GM18868 (cell line): ENCODE results near the gene SND1.

Experiments used
- ATAC-seq: cut with Tn5 transposase; IDR thresholded peaks from one replicate; pipeline ENCODE4 v1.9.1; 2021; ENCODE audit warnings: mild to moderate bottlenecking, moderate library complexity; ENCODE audit not compliant: unreplicated experiment

SND1 gene

DNA sequence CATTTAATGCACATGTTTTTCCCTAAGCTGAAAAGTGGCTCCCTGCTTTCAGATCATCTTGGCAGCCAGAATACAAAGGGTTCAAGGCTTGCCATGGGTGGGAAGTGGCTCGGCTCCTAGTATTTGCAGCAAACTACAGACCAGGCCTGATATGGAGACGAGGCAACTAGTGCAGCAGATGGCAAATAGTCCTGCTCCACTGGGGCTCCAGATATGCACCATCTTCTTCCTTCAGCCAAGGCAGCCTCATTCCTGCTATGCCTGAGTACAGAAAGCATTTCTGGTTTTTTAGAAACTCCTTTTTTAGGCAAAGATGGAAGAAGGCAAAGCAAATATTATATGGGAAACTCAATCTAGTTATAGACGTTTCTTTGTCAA is 355.3 kb downstream of the SND1 start:
- no peak for ATAC-seq

DNA sequence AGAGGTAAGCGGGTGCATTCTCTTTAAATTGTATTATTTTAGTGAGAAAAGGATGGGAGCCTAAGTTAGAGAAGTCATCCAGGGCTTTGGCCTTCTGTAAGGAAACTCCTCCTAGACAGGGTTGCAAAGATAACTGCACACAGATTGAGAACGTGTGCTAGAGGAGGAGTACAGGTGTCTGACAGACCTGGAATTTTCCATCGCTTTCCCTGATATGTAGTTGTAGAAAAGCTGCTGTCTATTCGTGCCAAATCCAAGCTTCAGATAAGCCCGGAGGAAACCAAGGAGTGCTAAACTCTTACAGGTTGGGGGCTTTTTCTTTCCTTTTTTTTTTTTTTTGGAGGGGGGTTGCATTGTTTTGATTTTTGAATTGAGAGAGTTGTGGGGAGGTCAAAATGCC is 356.1 kb downstream of the SND1 start:
- no peak for ATAC-seq

DNA sequence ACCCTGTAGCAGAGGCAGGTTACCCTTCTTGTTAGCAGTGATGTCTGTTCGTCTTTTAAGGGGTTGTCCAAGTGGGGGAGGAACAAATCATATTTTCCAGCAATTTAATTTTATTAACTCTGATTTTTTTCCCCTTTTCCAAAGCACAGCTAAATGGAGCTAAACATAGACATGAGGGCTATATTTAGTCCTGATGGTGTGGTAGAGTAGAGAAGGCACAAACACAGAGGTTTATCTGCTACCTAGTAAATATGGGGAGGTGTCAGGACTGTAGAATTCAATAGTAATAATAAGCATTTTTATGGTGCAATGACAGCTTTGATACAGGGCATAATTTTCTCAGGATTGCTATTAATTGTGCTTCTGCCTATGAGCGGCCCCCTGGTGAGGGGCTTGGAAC is 356.8 kb downstream of the SND1 start:
- no peak for ATAC-seq

DNA sequence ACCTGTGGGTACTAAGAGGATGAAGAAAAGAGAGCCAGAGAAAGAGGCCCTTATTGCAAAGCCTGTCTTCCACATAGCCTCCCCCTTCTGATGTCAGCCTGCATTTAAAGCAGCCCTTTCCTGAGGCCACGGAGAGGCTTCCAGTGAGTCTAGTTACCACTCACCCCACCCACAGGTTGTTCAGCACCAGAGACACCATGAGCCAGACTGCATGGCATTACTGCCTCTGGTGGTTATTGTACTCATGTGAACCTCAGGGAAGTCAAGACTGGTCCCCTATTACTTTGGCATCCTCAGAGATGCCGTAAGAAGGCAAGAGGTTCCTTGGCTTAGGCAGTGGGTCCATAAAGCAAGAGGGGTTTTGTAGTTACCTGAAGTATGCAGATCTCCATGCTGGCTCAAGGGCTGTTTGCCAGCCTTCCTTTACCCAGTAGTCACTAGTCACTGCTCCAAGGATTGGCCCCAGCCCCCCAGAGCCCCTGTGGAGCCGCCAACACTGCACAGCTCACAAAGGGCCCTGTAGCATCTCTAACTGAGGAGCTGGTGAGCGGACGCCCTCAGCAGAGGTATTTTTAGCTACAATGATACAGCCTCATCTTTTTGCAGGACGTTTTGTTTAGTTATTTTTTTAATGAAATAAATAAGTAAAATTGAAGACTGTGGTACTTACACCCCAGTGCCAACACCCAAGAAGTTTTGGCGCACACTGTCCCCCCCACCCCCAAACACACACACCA is 358.6 kb downstream of the SND1 start:
- no peak for ATAC-seq

DNA sequence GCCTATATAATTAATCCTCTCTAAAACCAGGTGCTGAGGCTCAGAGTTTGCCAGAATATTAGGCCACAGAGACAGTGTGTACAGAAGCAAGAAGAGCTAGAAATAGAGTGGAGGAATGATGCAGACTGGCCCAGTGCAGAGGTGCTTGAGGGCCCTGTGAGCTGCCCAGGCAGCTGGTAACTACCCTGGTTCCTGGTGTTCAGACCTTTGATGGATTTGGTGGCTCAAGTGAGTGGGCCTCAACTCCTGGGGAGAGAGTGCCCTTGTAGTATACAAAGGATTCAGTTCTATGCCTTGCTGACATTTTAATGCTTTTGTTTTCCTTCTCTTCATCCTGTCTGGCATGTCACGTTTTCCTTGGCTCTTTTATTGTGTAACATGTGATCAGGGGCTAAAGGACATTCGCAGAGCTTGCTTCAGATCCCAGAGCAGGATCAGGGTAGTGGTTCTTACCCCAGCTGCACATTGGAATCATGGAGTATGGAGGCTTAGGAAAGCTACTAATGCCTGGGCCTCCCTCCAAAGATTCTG is 359.2 kb downstream of the SND1 start:
- ATAC-seq: no peak

DNA sequence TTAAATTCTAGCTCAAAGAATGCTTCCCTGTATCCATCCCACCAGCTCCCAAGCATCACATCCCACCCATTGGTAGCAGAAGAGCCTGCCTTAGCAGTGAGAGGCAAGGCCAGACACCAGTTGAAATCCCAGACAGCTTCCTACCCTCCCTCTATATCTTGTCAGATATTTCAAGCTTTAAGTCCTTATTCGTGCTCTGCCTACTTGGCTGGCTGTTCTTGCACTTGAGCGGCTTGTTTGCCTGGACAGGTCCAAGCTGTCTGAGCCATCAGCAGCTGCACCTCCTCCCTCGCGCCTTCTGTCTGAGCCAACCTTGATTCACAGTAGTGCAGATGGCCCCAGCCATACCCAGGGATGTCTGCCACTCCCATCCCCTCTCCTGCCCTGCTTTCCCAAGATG is 362.8 kb downstream of the SND1 start:
- ATAC-seq: no peak

DNA sequence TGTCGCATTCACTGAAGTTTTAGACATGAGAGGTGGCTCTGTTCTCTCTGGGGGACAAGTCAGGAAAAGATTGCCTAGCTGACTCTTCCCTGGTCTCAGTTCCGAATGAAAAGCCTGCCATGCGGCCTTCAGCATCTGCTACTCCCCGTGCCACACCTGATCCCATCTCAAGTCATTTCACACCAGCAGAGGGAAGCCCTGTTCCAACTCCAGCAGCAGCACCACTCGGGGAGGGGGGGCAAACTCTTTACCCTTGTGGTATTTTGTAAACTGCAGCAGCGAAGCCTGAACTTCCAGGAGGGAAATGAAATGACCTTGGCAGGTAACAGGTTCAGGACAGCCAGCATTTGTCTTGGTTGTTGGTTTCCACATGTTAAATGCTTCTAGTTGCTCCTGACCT is 365.5 kb downstream of the SND1 start:
- no peak for ATAC-seq

DNA sequence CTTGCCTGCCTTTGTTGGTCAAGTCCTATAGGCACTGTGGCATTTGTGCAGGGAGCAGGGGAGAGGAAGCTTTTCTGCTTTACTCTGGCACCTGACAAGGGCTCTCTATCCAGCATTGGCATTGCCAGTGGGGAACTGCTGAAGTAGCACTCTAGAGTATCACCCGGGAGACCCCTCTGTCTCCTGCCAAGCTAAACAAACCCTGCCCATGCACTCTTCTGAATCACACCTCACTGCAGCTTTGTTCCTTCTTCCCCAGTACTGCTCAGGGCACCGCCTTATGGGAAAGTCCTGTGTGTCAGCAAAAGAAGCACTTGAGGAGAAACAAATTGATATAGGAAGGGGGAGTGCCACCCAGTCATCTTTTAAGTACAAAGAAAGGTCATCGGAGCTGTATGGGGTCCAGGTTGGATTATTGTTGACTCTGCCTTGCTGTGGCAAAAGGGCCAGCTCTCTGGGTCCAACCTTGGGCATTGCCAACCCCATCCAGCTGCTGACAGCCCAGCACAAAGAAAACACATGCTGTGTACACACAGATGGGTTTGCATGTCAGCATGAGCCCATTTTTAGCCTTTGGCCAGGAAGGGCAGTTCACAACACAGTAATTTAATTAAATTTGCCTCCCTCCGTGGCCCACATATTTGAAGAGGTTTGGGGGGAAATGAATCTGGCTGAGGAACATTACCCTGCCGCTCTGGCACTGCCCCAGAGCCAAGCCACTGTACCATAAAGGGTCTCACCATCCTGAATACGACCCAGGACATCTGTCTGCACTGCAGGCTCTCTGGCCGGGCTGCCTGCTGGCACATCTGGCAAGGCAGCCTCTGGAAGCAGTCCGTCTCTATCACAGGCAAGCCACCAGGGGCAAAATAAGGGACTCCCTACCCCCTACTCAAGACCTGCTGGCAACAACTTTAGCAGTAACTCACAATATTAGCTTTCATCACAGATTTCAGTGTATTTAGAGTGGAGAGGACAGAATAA is 366.2 kb downstream of the SND1 start:
- ATAC-seq: no peak

DNA sequence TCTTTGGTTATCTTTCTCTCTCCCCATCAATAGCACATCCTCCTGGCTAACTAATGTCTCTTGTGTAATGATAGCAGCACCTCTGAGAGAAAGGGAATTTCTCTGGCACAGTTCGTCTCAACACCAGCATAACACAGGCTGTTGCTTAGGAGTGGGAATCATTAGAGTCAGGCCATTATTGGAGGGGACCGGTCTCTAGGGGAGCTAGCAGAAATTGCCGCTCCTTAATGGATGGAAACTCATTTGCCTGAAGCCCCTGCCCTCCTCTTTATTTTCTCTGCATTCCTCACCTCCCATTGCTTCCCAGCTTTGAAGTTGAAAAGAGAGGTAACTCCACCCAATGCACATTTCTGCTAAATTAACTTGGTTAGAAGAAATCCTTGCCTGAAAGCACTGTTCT is 367.3 kb downstream of the SND1 start:
- no peak for ATAC-seq

DNA sequence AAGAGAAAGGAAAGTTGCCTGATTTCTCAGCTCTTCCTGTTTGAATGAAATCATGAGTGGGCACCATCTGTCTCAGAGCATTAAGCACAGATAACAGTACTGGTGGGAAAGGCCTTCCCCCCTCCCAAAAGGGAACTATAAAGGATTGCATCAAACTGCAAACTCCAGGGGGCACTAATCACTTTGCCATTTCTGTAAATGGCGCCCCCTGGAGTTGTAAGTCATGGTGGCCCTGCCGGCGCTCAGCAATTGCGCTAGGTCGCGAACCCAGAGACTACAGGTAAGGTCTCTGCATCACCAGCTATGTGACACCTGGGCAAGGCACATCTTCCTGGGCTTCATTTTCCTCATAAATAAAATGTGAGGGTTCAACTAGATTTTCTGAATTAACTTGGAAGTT is 368.2 kb downstream of the SND1 start:
- ATAC-seq: no peak

DNA sequence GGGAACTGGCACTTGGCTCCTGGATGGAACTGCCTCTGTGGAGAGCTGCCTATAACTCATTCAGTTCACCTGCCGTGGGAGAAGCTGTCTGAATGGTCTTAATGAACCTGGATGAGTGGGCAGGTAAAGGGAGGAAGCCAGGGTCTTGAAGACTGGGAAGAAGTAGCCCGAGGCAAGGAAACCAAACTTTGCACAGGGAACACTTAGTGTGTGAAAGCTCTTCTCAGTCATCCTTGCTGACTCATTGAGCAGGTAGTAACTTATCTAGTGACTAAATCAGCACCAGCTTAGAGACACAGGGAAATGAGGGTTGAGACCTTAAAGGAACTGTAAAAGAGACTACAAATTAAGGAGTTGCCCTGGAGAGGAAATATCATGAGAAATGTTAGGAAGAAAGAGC is 369.4 kb downstream of the SND1 start:
- no peak for ATAC-seq

DNA sequence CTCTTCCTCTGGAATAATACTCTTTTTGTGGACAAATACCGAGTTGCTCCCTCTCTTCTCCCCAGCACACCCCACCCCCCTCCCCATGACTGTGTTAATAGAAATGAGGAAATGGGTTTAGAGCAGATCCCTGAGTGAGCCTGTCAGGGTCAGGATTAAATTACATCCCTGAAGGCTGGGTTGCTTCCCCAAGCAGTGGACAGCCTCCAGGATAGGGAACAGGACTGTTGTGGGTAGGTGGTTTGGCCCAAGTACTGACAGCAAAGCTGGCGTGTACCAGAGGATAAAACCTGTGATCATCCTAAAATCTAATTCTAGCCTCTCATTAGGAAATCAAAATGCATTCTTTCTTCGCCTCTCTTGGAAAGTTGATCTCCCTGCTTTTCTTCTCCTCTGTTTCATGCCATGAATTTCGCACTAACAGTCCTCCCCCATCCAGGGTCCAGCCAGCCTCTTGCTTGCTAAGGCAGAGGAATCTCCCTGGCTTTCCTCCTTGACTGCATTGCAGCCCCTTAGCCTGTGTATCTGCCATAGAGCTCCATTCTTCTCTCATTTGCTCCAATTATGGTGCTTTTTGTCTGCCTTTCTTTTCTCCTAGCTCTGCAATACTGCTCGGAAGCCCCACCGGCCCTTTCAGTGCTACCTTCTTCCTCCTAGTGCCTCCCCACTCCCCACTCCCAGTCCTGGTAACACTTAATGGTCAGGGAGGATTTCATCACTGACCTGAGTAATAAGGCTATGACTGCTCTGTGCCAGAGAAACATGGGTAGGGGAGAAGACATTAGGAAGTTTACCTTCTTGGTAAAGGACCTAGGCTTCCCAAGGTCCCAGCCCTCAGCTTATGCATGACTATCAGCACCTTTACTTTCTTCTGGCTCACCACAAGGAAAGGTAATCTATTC is 370.9 kb downstream of the SND1 start:
- ATAC-seq: no peak

DNA sequence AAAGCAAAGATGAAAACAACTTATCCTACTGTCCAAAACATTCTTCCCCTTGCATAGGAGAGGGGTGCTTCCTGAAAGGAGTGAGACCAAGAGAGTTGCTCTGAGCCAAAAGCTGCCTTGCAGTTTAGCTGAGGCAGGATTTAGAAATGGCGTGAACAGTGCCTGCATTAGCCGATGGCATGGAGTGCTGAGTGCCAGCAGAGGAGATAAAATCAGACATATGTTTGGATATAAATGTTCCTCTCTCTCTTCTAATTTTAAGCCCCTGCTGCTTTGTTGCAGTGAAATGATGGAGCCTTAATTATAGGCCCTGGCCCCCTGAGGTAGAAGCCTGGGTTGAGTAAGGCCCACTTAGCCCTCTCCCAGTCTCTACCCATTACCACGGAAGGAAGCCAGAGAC is 372.2 kb downstream of the SND1 start:
- ATAC-seq: no peak

DNA sequence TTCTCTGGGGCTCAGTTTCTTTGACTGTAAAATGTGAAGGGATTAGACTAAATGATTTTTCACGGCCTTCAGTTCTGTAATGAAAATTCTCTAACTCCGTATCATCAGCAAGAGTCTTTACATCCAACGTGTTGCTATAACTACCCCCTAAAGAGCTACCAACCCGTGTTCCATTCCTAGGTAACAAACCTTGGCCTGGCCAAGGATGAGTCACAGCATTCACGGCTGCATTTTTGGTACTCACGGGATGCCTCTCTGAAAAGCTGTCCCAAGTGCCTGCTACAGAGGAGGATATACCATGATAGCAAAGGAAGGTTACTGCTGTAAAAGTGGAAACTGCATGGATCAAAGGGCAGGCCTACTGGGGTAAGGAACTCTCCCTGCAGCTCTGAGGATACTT is 373.4 kb downstream of the SND1 start:
- ATAC-seq: no peak

DNA sequence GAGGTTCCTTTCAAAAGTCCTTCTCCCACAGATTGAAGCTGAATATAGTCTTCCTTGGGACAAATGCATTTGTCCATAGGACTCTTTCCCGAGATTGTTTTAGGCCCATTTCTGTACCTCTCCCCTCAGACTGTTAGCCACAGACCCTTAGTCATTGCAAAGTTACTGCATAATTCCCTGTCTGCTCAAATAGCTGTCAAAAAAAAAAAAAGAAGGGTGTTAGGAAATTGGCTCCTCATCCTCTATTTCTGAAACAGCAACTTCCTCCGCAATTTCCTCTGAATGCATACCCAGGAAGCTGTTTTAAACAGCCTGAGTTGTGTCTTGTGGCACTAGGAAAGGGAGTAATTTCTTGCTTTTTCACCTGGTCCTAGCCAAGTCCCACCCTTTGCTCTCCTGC is 373.8 kb downstream of the SND1 start:
- no peak for ATAC-seq

DNA sequence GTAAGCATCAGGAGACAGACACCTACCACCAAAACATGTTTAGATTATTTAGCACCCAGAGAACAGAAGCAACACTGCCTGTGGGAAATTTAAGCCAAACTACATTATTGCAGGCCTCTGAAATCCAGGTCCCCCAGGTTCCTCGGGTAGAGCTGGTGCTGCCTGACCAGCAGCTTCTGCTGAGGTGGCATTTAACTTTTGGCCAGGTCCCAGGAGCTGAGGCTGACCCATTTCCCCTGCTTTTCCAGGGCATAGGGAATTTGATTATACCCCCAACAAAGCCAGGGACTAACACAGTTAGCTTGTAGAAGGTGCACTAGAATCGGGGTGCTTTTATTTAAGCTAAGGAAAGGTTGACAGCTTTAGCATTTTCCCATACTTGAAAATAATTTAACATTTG is 374.6 kb downstream of the SND1 start:
- no peak for ATAC-seq

DNA sequence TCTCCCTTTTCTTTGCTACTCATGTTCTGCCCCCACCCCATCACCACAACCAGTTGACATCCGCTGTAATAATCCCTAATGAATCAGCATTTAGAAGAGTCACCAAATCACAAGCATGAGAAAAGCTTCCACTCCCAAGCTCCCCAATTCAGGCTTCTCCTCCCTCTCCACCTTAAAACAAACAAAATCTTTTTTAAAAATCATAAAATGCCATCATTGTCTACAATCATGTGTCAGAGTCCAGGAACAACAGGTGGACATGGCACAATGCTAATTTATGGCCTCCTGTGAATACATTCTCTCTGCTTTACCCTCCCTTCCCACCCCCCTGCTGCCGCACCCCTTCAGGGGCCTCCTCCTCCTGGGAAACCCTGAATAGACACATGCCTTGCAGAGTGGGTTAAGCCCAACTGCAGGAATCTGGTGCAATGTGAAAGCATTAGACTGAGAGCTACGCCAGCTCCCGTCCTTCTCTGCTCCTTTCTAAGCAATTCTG is 375.5 kb downstream of the SND1 start:
- no peak for ATAC-seq

DNA sequence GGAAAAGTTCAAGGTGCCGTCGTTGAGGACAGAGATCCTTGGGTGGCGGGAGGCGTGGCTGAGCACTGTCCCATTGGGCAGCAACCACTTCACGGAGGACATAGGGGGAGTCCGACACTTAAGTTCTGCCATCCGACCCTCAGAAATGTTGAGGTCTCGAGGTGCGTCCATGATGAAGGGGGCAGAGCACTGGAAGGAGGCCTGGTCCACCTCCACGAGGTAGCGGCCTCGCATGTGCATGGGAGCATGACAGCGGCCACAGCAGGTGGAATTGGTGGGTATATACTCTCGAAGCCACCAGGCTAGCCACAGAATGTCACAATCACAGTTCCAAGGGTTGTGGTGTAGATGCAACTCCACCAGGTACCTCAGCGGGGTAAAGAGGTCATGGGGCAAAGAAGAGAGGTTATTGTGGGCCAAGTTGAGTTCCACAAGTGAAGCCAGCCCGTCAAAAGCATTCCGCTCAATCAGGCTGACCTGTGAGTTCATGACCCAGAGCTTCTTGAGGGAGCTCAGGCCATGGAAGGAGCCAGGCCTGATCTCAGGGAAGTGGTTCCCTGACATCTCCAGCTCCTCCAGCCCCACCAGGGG is 377.5 kb downstream of the SND1 start:
- no peak for ATAC-seq

DNA sequence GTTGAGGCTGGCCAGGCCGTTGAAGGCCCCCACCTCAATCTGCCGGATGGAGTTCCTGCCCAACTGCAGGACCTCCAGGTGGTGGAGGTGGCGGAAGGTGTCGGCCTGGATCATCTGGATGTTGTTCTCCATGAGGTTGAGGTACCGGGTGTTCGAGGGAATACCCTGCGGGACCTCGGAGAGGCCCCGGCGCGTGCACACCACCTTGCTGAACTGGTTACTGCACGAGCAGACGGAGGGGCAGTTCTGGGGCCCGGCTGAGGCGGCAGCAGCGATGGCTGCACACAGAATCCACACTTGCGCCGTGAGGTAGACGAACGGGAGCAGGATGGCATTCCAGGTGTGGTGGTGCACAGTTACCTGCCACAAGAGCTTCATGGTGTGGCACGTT is 378.3 kb downstream of the SND1 start:
- no peak for ATAC-seq
